GM12875 (cell line): ENCODE data around the gene SRSF2.

Experiments
- H3K4me3 ChIP-seq: one replicate; pipeline ENCODE4 v1.5.1; 2011; ENCODE audit warnings: low read depth, low read length, control low read depth
- TF ChIP-seq, protein P1 (sequence below): IDR thresholded peaks from 2 replicates; pipeline ENCODE4 v1.5.1; 2011; ENCODE audit warnings: low read depth, mild to moderate bottlenecking, control low read depth, inconsistent platforms, low read length, moderate library complexity, borderline replicate concordance; ENCODE audit not compliant: insufficient read depth

SRSF2 gene

DNA sequence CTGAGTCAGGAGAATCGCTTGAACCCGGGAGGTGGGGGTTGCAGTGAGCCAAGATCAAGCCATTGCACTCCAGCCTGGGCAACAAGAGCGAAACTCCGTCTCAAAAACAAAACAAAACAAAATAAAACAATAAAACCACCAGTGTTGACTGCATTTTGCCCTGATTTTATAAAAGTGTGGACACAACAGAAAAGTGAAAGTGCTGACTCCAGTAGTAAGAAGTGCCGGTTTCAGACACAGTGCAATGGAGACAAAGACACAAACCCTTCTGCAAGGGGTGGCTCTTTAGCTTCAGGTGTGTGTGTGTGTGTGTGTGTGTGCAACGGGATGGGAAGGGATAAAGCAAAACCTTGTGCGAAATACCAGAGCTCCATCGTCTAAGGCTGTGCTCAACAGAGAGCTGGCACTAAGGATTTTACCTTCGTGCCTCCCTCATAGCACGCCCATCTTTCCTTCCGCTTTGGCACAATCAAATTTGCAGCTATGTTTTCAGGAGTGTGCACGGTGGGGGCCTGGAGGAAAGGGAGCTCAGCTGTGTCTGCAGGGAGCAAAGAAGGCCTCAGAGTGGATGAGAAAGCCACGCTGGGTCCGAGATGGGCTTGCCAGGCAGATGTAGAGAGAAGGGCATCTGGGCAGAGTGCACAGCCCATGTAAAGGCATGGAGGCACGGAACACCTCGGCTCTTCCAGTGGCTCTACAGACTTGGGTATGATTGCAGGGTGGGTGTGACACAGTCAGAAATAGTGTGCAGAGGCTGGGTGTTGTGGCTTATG lies 41.9 kb downstream of the SRSF2 start:
- TF ChIP-seq, protein P1, sequence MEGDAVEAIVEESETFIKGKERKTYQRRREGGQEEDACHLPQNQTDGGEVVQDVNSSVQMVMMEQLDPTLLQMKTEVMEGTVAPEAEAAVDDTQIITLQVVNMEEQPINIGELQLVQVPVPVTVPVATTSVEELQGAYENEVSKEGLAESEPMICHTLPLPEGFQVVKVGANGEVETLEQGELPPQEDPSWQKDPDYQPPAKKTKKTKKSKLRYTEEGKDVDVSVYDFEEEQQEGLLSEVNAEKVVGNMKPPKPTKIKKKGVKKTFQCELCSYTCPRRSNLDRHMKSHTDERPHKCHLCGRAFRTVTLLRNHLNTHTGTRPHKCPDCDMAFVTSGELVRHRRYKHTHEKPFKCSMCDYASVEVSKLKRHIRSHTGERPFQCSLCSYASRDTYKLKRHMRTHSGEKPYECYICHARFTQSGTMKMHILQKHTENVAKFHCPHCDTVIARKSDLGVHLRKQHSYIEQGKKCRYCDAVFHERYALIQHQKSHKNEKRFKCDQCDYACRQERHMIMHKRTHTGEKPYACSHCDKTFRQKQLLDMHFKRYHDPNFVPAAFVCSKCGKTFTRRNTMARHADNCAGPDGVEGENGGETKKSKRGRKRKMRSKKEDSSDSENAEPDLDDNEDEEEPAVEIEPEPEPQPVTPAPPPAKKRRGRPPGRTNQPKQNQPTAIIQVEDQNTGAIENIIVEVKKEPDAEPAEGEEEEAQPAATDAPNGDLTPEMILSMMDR, result no peak
- H3K4me3 ChIP-seq, result no peak overlapping the region

DNA sequence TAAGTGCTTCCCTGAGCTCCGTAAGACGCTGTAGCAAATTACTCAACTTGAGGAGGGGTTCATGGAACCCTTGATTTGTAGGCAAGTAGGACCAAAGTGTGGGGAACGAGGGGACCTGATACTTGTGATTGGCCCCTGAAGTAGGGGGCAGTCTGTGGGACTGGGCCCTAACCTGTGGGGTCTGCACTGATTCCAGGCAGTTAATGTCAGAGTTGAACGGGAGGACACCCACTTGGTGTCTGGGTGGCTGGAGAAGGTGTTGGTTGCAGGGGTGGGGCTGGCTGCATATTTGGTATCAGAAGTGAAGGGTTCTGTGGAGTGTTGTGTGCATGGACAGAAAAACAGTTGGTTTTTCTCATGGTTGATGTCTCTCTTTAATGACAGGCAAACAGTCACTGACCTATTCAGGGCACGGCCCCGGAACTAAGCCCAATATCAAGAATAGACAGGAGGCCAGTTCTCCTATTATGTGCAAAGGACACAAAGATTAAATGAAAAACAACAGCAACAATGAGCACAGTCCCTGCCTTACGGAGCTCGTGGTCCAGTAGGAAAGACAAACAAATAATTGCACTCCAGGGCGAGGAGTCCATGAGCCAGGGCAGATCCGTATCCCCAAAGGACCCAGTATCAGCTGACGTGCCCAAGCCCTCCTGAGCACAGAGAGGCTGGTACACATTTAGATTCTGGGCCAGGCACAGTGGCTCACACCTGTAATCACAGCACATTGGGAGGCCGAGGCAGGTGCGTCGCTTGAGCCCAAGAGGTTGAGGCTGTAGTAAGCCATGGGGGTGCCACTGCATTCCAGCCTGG lies 45.5 kb downstream of the SRSF2 start:
- no peak overlapping the region for H3K4me3 ChIP-seq
- TF ChIP-seq, protein P1, result no peak

DNA sequence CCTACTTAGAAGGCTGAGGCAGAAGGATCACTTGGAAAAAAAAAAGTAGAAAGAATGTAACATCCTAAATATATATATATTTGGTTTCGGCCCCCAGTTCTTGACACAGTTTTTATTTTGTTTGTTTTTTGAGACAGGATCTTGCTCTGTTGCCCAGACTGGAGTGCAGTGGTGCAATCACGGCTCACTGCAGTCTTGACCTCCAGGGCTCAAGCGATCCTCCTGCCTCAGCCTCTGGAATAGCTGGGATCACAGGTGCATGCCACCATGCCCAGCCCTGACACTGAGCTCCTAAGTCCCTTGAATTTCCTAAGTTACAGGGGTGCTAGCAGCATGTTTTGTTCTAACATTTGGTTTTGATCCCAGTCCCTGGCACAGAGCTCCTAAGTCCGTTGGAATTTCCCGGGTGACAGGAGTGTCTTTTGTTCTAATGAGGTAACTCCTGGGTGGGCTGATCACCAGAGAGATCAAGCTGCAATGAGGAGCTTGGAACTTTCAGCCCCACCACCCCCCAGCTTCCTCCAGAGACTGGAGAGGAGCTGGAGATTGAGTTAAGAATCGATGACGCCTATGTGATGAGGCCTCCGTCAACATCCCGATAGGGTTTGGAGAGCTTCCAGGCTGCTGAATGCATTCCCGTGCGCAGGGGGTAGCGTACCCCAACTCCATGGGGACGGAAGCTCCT lies 46.4 kb downstream of the SRSF2 start:
- TF ChIP-seq, protein P1, result no peak
- H3K4me3 ChIP-seq, result no peak overlapping the region

DNA sequence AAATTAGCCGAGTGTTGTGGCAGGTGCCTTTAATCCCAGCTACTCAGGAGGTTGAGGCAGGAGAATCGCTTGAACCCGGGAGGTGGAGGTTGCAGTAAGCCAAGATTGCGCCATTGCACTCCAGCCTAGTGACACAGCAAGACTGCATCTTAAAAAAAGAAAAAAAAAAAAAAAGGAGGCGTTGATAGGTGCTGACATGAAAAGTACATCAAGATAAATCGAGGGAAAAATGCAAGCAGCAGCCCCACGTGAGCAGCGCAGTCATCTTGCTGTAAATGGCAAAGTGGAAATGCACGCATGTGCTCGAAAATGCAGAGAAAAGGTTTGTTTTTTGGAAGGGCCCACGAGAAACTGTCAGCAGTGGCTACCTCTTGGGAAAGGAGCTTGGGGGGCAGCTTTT lies 47.3 kb downstream of the SRSF2 start:
- H3K4me3 ChIP-seq, result no peak overlapping the region
- TF ChIP-seq, protein P1, result no peak

DNA sequence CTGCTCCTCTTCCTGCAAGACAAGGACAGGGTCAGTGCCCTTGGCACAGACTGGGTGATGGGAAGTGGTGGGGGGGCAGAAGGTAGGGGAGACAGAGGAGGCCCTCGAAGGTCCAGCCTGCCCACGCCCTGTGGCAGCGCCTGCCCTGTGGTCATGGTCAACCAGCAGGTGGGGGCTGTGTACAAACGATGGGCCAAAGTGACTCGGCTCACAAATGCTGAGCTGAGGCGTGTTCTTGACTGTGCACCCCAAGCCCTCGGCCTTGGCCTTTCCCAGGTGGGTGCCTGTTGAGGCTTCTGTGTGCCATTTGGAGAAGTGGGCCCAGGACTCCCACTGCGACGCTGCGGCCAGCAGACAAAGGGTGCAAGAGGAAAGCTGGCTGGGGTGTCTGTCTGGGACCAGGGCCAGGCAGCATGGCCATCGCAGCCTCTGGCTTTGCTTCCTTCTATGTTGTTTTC lies 48.9 kb downstream of the SRSF2 start:
- TF ChIP-seq, protein P1, result no peak
- no peak overlapping the region for H3K4me3 ChIP-seq

DNA sequence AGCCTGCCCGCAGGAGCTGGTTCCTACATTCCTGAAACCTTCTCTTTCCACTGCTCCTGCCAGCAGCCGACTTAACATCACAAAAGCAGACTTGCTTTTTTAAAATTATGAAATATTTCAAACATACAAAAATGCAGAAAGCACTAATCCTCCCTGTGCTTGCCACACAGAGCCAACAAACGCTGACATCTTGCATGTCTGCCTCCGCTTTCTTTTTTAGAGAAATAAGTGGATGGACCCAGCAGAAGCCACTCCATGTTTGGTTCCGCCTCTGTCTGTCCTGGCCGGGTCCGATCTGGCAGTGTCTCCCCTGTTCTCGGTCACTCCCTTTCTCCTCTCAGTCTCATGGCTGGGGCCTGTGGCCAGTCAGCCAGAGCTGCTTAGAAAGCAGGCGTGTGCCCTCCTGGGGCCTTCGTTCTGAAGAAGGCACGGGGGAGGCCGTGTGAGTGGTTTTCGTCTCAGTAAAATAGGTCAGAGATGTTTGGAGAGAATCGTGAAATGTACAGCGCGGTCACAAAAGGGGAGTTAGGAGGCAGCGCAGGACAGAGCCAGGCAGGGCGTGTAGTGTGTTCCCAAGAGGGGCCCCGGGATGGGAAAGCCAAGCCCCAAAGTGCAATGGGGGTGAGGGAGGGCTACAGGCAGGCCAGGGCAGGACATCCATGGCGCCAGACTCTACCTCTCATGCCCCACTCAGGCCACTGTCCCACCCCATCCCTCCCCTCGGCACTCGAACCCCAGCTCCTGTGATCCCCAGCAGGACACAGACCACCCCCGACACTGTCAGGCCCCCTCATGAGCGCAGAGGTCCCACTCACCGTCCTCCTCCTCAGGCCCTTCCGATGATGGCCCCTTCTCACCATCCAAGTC lies 49.6 kb downstream of the SRSF2 start:
- TF ChIP-seq, protein P1, result no peak
- H3K4me3 ChIP-seq, result no peak overlapping the region
